ENCODE measurements around the gene CDK5RAP3.

DNA sequence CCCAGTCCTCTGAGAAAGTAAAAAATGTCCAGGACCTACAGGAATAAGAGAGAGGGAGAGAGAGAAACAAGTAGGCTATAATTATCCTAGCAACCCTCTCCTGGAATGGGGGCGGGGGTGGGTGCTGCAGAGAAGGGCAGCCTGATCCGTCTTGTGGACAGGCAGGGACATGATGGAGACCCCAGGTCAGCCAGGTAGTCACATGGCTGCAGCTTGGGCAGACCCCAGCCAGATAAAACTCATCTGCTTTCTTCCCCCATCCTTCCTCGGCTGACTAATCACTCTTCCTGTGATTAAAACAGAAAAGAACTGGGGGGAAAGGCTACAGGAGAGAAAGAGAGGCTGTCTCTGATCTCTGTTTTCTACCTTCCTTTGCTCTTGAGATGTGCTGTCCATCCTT is 34.1 kb downstream of the CDK5RAP3 start:
- TF ChIP-seq, protein P1, sequence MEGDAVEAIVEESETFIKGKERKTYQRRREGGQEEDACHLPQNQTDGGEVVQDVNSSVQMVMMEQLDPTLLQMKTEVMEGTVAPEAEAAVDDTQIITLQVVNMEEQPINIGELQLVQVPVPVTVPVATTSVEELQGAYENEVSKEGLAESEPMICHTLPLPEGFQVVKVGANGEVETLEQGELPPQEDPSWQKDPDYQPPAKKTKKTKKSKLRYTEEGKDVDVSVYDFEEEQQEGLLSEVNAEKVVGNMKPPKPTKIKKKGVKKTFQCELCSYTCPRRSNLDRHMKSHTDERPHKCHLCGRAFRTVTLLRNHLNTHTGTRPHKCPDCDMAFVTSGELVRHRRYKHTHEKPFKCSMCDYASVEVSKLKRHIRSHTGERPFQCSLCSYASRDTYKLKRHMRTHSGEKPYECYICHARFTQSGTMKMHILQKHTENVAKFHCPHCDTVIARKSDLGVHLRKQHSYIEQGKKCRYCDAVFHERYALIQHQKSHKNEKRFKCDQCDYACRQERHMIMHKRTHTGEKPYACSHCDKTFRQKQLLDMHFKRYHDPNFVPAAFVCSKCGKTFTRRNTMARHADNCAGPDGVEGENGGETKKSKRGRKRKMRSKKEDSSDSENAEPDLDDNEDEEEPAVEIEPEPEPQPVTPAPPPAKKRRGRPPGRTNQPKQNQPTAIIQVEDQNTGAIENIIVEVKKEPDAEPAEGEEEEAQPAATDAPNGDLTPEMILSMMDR (IDR thresholded peaks at IDR 0.05): no peak
- no peak for TF ChIP-seq POLR2A (IDR thresholded peaks at IDR 0.05; ENCODE audit: low read depth)
